ENCODE measurements around the gene AATK.
"Not testable (repeated sequence)": the region's sequence is repeated elsewhere in the genome, so short reads cannot be mapped to it uniquely, and the experiment has no call there.

AATK gene

DNA sequence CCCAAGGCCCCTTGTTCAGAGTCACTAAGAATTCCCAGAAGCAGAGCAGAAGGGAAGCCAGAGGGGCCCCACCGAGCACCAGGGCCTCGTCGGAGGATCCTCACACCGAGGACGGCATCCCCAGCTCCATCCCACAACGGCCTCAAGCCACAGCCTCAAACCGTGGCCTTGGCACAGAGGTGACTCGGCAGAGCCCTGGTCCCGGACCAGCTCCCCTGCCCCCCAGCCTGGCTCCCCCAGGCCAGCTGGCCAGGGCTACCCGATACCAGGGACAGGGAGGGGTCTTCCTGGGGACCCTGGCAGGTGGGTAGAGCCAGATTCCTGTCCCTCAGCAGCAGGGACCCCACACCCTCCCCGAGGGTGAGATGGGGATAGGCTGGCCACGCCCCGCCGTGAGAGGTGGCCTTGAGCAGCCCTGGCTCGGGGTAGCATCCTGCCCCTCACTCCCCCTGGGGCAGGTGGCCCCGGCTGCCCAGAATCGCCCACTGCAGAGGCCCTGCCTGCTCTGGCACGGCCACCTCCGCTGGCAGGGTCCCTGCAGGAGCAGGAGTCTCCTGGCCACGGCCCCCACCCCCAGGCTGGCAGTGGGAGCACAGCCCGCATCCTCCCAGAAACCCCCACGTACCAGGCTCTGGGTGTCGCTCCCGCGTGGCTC is 6.3 kb downstream of the AATK start:
- no peak for DNase-seq

DNA sequence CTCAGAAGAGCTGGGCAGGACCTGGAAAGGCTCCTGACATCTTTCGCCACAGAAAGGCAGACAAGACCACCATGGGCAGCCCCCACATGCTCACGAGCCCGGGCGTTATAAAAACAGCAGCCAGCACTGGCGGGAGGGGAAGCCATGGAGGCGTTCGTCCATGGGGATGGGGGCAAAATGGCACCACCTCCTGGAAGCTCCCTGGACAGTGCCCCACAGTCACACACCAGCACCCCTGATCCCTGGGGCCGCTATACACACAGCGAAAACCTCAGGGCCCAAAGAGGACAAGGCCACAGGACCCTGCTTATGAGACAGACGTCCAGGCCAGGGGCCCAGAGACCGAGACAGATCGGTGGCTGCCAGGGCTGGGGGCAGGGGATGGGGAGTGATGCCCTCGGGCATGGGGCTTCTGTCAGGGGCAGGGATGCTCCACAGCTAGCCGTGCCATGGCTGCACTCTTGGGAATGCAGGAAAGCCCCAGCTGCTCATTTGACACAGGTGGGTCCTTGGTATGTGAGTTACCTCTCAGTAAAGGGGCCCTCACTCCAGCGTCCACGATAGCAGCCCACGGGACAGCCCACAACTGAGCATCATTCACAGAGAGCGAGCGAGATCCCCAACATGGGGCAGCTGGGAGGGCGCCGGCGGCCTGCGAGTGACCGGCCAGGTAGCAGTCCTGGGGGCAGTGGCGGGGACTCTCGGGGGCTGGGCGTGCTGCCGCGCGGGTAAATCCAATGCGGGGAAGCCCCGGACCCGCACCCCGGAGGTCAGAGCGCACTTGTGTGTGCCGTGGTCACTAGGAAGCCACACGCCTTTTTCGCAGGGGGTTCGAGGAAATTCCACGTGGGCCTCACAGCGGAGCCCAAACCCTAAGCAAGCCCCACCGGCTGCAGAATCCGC is 7.1 kb downstream of the AATK start:
- DNase-seq = no peak

- no peak for DNase-seq
These were observed 8.0 kb downstream of the AATK start for GRCh38 chr17:81157848-81158687.

- DNase-seq = no peak
These were observed 8.9 kb downstream of the AATK start for GRCh38 chr17:81156866-81157805.

- no peak for DNase-seq
These were observed 11.1 kb downstream of the AATK start for GRCh38 chr17:81154961-81155360.

DNA sequence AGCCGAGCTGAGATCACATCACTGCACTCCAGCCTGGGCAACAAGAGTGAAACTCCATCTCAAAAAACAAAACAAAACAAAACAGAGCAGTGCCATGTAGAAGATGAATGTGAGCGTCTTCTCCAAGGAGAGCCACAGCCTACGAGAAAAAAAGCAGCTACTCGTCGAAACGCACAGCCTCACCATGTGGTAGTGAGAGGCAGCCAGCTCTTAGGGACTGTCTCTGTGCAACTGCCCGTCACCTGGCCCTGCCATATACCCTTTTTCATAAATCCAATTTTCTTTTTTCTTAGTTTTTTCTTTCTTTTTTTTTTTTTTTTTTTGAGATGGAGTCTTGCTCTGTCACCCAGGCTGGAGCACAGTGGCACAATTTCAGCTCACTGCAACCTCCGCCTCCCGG is 12.0 kb downstream of the AATK start:
- DNase-seq = not testable (repeated sequence)

- DNase-seq = no peak
These were observed 12.6 kb downstream of the AATK start for GRCh38 chr17:81153340-81153803.

- DNase-seq = no peak
These were observed 13.7 kb downstream of the AATK start for GRCh38 chr17:81152288-81152828.

GRCh38 chr17:81151278-81151677 is 14.7 kb downstream of the AATK start:
- no peak for DNase-seq

GRCh38 chr17:81150377-81151077 is 15.5 kb downstream of the AATK start:
- no peak for DNase-seq

- no peak for DNase-seq
These were observed 17.0 kb downstream of the AATK start for GRCh38 chr17:81148986-81149533.

- no peak for DNase-seq
These were observed 17.4 kb downstream of the AATK start for GRCh38 chr17:81148571-81148970.

GRCh38 chr17:81147701-81148100 is 18.3 kb downstream of the AATK start:
- no peak for DNase-seq

DNA sequence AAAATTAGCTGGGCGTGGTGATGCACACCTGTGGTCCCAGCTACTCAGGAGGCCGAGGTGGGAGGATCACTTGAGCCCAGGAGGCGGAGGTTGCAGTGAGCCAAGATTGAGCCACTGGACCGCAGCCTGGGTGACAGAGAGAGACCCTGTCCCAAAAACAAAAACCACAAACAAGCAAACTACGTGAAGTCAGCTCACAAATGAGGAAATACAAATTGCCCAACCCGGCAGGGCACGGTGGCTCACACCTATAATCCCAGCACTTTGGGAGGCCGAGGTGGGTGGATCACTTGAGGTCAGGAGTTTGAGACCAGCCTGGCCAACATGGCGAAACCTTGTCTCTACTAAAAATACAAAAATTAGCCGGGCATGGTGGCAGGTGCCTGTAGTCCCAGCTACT is 19.8 kb downstream of the AATK start:
- not testable (repeated sequence) for DNase-seq

- DNase-seq = no peak
These were observed 21.6 kb downstream of the AATK start for GRCh38 chr17:81144423-81144781.

GRCh38 chr17:81143717-81144422 is 22.2 kb downstream of the AATK start:
- DNase-seq = no peak

DNA sequence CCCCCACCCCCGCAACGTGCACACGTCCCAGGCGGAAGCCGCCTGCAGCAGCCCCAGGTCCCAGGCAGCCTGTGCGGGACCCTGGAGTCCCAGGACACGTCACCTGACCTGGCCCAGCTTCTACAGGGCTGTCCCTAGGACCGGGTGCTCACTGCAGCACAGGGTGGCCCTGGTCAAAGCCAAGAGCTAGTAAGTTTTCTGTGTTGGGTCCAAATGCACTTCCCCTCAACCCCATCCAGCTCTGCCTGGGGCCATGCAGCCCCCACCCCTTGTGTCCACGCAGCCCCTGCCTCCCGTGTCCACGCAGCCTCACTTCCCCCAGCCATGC is 22.9 kb downstream of the AATK start:
- no peak for DNase-seq

- DNase-seq = peak; percentile 80
These were observed 23.5 kb downstream of the AATK start for GRCh38 chr17:81142301-81143199.

GRCh38 chr17:81140695-81141094 is 25.3 kb downstream of the AATK start:
- no peak for DNase-seq
